ES-I3 (cell line): ENCODE data around the gene RPRML.

ENCODE experiments used
- H3K36me3 ChIP-seq: 2 replicates; pipeline ENCODE4 v1.6.1; 2013; ENCODE audit warnings: mild to moderate bottlenecking, low read length, control low read depth, moderate library complexity; ENCODE audit not compliant: insufficient read depth
- H3K4me1 ChIP-seq: 2 replicates; pipeline ENCODE4 v1.6.1; 2013; ENCODE audit warnings: mild to moderate bottlenecking, control low read depth, low read length; ENCODE audit not compliant: insufficient read depth
- H3K9ac ChIP-seq: 2 replicates; pipeline ENCODE4 v1.6.1; 2013; ENCODE audit warnings: low read depth, mild to moderate bottlenecking, low read length, moderate library complexity
- H3K9me3 ChIP-seq: 2 replicates; pipeline ENCODE4 v1.6.1; 2013; ENCODE audit warnings: mild to moderate bottlenecking, low read length, moderate library complexity; ENCODE audit not compliant: control insufficient read depth, insufficient read depth

Gene RPRML

DNA sequence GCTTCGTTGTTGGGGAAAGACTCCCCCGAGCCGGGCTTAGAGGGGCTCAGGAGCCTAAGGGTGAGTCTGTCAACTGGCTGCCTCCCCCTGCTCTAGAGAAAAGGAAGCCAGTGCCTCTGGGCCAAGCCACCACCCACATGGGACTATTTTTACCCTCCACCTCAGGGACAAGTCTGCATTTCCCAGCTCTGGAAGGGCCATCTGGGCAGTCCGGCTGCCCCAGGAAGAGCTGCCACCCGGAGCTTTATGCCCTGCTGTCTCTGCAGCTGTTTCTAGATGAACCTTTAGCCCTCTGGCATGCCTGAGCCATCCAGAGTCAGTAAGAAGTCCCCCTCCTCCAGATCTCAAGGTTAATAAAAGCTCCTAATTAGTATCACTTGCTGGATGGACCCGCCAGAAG is 5.3 kb upstream of the RPRML start:
- Histone ChIP-seq H3K4me1 (peaks cover 10% of the 10 kb centered on the region), H3K9ac (no peak overlapping the region), H3K9me3 (no peaks in the 10 kb centered on the region), H3K36me3 (no peaks in the 10 kb centered on the region)

DNA sequence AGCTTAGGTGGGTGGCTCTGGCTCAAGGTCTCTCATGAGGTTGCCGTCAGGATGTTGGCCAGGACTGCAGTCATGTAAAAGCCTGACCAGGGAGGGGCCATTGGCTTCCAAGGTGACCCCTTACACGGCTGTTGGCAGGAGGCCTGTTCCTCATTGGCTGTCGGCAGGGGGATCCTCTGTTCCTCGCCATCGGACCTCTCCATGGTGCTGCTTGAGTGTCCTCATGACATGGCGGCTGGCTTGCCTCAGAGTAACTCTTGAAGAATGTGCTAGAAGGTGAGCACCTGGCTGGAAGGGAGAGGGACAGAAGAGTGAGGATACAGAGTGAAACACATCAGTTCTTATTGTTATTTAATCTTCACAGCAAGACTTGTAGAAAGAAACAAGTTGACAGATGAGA is 4.7 kb upstream of the RPRML start:
- Histone ChIP-seq H3K9me3 (no peaks in the 10 kb centered on the region), H3K4me1 (peaks cover 10% of the 10 kb centered on the region), H3K36me3 (no peaks in the 10 kb centered on the region), H3K9ac (no peak overlapping the region)

DNA sequence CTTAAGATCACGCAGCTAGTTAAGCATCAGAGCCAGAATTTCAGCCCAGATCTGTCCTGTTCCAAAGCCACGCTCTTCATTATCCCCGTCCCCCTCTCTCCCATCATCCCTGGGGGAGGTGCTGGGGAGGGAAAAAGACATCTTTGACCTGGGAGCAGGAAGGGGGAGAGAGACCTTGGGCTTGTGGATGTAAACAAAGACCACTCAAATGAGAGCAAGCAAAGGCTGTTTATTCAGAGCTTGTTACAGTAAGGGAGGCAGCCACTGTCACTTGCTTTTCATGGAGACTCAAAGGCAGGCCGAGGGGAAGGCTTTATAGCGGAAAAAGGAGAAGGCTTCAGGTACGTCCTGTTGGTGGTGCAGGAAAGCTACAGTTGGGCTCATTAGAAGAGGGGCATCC is 3.5 kb upstream of the RPRML start:
- Histone ChIP-seq H3K9me3 (no peaks in the 10 kb centered on the region), H3K36me3 (no peaks in the 10 kb centered on the region), H3K9ac (no peak overlapping the region), H3K4me1 (peaks cover 13% of the 10 kb centered on the region)

DNA sequence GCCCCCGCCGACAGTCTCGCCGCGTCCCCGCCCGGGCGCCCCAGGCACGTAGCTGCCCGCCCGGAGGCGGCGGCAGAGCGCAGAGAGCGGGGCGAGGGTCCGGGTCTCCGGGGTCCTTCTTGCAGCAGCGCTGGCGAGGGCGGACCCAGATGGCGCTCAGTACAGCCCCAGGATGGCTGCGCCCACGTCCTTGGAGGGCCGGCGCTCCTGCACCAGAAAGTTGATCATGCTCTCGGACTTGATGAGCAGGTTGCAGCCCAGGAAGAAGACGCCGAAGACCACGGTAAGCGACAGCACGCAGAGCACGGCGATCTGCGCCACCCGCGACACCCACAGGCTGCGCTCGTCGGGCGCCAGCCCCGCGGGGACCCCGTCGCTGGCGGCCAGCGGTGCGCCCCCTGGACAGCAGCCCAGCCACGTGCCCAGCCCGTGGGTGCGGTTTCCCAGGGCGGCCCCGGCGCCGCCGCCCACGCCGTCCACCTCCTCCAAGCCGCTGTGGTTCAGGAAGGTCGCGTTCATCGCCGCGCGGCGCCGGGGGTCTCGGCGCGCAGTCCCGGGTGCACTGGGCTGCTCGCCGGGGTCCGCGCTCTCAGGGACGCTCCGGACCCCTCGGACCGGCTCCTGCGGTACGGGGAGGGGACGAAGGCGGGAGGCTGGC is 435 bp downstream of the RPRML start:
- H3K4me1 ChIP-seq = peaks cover 22% of the 10 kb centered on the region
- H3K36me3 ChIP-seq = no peaks in the 10 kb centered on the region
- no peaks in the 10 kb centered on the region for H3K9me3 ChIP-seq
- H3K9ac ChIP-seq = peak overlapping the region; percentile 64

DNA sequence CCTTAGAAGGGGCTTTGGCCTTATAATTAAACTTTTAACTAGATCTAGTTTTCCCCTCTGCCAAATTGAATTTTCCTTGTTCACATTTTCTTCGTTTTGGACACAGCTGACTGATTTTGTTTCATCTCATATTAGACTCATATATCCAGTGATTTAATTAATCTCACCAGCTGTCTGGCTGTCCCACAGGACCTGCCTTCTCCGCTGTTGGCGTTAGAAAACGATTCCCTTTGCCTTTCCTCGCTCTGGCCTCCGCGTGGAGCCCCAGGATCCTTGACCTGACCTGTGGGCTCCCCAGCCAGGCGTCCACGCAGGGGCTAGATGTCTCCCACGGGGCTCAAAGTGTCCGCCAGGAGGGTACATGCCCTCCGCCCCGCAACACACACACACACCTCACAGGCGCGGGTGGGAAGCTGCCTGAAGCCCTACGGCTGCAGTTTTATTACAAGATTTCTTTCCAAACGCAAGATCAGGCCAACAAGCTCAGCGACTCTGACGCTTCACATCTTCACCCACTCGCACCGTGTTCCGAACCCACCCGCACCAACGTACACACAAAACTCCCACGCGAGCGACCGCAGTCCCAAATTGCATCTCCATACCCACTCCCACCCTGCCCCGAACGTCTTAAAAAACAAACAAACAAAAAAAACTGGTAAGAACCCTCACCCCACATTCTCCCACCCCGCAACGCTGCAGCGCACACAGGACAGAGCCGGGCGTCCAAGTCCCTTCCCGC is 1.1 kb downstream of the RPRML start:
- no peaks in the 10 kb centered on the region for H3K9me3 ChIP-seq
- H3K4me1 ChIP-seq = peaks cover 22% of the 10 kb centered on the region
- peak overlapping the region; percentile 64 for H3K9ac ChIP-seq
- H3K36me3 ChIP-seq = no peaks in the 10 kb centered on the region

DNA sequence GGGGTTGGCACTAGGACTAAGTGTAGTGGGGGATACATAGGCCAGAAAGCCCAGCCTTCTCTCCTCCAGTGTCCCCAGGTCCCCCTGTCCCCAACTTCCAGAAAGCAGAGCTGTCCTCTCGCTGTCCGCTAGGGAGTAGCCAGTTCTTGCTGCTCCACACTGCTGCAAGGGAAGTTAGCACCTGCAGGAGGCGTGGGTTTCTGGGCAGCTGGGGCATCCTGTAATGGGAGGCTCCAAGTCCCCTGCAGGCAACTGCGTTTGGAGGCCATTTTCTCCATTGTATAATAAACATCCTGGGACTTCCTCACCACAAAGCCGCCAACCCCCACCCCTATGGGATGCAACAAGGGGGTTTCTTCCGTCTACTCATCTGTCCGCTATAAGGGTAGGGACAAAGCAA is 1.7 kb downstream of the RPRML start:
- peaks cover 22% of the 10 kb centered on the region for H3K4me1 ChIP-seq
- H3K9me3 ChIP-seq = no peaks in the 10 kb centered on the region
- H3K9ac ChIP-seq = peak overlapping the region; percentile 64
- H3K36me3 ChIP-seq = no peaks in the 10 kb centered on the region

DNA sequence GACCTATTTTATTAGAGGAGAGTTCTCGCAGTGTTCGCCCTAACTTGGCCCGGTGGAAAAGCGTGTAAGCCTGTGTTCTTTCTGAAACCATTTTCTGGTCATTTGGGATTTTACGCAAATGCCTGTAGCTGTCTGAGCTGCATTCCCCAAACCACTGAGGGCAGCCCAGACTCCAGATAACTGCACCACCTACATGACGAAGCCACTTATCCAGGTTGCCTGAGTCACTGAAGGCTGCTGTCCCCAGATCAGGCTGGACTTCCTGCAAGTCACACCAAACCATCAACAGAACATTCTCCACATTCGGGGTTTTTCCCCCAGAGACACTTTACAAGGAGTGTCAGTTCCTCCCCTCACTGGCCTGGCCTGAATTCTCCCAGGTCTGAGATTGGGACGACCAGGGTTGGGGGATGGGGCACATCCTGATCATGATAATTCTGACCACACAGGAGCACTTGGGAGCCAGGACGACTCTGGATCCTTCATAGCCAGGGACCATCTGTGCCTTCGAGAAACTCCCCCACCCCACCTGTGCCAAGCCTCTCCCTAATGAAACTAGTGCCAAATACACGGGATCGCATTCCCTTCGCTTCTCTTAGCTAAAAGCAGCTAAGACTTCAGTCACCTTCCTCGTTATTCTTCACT is 2.3 kb downstream of the RPRML start:
- Histone ChIP-seq H3K9me3 (no peaks in the 10 kb centered on the region), H3K36me3 (no peaks in the 10 kb centered on the region), H3K9ac (peak overlapping the region; percentile 64; the same call in 1 of the 2 replicates), H3K4me1 (peaks cover 22% of the 10 kb centered on the region)

DNA sequence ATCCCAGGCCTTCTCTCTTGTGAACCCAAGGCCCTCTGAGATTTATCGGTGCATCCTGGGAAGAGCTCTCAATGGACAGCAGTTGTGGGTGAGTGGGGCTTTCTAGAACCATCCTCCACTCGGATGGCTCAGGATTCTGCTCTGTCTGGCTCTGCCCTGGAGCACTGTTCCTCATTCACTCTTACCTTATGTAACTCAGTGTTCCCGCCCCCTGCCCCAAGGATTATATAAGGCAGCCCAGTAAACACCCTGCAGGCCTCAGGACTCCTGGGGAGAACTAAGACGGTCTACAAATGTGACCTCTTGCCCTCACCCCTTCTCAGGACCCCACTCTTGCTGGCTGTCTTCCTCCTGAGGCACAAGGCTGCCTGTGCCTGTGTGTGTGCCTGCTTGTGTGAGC is 3.8 kb downstream of the RPRML start:
- Histone ChIP-seq H3K4me1 (peaks cover 14% of the 10 kb centered on the region), H3K9me3 (no peaks in the 10 kb centered on the region), H3K9ac (no peak overlapping the region), H3K36me3 (no peaks in the 10 kb centered on the region)

GRCh38 chr17:46974086-46974485 is 5.0 kb downstream of the RPRML start:
- Histone ChIP-seq H3K9ac (no peak overlapping the region), H3K36me3 (no peaks in the 10 kb centered on the region), H3K9me3 (no peaks in the 10 kb centered on the region), H3K4me1 (peaks cover 12% of the 10 kb centered on the region)

DNA sequence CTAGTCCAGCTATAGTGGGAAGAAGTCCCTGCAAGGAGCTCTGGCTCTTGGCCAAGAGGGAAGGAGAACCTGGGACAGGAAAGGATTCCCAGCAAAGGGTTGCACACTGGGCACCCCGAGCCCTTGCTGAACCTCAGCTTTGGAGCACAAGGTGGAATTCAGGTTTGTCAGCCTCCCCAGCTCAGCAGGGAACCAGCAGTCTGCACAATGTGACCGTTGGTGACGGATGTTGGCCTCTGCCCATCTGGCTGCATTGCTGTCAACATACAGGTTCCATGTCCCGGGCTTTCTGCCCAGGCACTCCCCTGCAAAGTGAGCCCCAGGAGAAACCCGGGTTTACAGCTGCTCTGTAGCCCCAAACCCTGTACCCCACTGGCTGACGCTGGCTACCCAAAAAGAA is 6.7 kb downstream of the RPRML start:
- Histone ChIP-seq H3K9ac (no peak overlapping the region), H3K4me1 (peaks cover 7% of the 10 kb centered on the region), H3K36me3 (no peaks in the 10 kb centered on the region), H3K9me3 (no peaks in the 10 kb centered on the region)

DNA sequence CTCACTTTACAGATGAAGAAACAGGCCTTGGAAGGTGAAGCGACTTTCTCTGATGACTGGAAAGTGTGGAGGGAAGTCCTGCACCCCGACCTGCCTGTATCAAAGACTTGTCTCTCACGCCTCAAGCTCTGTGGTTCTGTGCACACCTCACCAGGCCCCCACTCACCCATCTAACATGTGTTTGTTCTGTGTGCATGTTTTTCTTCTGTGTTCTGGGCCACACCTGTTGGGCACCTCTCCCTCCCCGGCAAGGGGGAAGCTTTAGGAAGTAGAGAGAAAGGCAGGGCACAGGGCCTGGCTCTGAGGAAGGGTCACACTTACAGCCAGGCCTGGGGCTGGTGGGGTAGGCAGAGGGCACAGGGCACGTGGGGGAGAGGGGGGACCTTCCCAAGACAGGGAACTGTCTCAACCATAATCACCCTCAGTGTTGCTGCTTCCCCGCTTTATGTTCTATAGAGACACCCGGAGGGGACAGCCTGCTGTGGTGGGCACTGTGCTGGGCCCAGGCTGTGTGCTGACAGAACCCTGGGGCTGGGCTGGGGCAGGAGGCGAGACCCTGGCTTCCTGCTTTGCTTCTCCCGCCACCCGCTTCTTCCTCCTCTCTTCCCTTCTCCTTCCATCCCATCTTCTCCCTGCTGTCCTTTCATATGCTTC is 7.3 kb downstream of the RPRML start:
- Histone ChIP-seq H3K9me3 (no peaks in the 10 kb centered on the region), H3K4me1 (peaks cover 2% of the 10 kb centered on the region), H3K36me3 (no peaks in the 10 kb centered on the region), H3K9ac (no peak overlapping the region)

DNA sequence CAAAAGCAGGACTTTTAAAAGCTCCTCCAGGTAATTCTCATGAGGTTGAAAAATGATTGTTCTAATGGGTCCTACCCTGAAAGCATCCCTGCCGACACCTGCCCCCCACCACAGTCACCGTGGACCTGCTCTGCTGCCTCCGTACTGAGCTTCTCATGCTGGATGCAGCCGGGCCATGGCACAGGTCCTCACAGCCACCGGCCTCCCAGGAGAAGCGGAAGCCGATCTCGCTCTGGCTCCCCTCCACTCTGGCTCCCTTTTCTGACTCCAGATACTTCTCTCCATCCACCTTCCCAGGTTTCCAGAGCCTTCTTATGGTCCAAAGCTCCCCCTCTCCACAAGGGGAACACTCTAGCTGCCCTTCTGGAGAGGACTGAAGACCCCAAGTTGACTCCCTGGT is 10.2 kb downstream of the RPRML start:
- Histone ChIP-seq H3K9me3 (no peaks in the 10 kb centered on the region), H3K9ac (no peak overlapping the region), H3K36me3 (no peaks in the 10 kb centered on the region; the same call in 1 of the 2 replicates), H3K4me1 (no peaks in the 10 kb centered on the region)

DNA sequence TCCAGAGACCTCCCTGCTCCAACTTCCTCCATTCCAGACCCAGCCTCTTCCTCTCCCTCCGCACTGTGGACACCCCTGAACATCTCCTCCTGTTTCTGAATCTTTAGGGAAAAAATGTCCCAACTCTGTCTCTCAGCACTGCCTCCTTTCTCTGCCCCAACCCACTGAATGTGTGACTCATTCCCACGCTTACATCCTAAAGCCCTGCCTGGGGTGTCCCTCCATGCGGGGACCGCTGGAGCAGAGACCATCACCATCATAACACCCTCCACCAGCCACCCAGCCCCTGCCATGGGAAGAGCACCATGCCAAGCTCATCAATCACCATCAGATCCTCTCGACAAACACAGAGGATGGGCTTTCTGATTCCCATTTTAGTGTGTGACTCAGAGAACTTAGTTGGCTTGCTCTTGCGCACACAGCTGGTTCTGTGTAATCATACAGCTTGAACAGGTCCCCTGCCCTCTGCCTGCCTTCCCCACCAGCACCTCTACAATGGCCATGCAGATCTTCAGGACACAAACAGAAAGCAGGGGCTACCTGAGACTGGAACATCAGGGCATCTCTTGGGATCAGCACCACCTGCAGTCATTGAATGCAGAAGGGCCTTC is 10.7 kb downstream of the RPRML start:
- no peaks in the 10 kb centered on the region; the same call in 1 of the 2 replicates for H3K36me3 ChIP-seq
- no peaks in the 10 kb centered on the region for H3K9me3 ChIP-seq
- H3K4me1 ChIP-seq = no peaks in the 10 kb centered on the region
- H3K9ac ChIP-seq = no peak overlapping the region
